ENCODE data around the gene CALCR. TPM values are rescaled to one million over a fixed set of nuclear protein-coding genes. Genes with fewer than 3 reads are reported as not detected.

The CALCR gene
- total RNA-seq, 1 donor from 2014 or later, result not detected

- H3K36me3 Mint-ChIP-seq (ENCODE audit: low read depth), result no peaks in the 10 kb centered on the region
- H3K4me1 Mint-ChIP-seq (ENCODE audit: low read depth), result no peaks in the 10 kb centered on the region
- H3K27ac Mint-ChIP-seq, result no peak overlapping the region
- H3K27me3 Mint-ChIP-seq (ENCODE audit: insufficient read depth), result no peaks in the 10 kb centered on the region
- intact Hi-C loops (cut with micrococcal nuclease), result no loop called here
- H3K9me3 Mint-ChIP-seq, result no peaks in the 10 kb centered on the region
- no peak for DNase-seq (ENCODE audit: low spot score)
- H3K4me3 Mint-ChIP-seq, result no peak overlapping the region
Measured at GRCh38 chr7:93471456-93471855, 103.1 kb downstream of the CALCR start.

- H3K27ac Mint-ChIP-seq, result no peak overlapping the region
- H3K36me3 Mint-ChIP-seq (ENCODE audit: low read depth), result no peaks in the 10 kb centered on the region
- intact Hi-C loops (cut with micrococcal nuclease), result no loop called here
- peaks cover 4% of the 10 kb centered on the region for H3K27me3 Mint-ChIP-seq (ENCODE audit: insufficient read depth)
- H3K9me3 Mint-ChIP-seq, result no peaks in the 10 kb centered on the region
- H3K4me3 Mint-ChIP-seq, result no peak overlapping the region
- no peak for DNase-seq (ENCODE audit: low spot score)
- H3K4me1 Mint-ChIP-seq (ENCODE audit: low read depth), result no peaks in the 10 kb centered on the region
Measured at GRCh38 chr7:93463764-93464163, 110.8 kb downstream of the CALCR start.

- H3K27me3 Mint-ChIP-seq (ENCODE audit: insufficient read depth), result peaks cover 4% of the 10 kb centered on the region
- no peak overlapping the region for H3K27ac Mint-ChIP-seq
- no peak for DNase-seq (ENCODE audit: low spot score)
- H3K4me3 Mint-ChIP-seq, result no peak overlapping the region
- intact Hi-C loops (cut with micrococcal nuclease), result no loop called here
- H3K9me3 Mint-ChIP-seq, result no peaks in the 10 kb centered on the region
- H3K4me1 Mint-ChIP-seq (ENCODE audit: low read depth), result no peaks in the 10 kb centered on the region
- H3K36me3 Mint-ChIP-seq (ENCODE audit: low read depth), result no peaks in the 10 kb centered on the region
Measured at GRCh38 chr7:93461350-93461749, 113.2 kb downstream of the CALCR start.

GRCh38 chr7:93453262-93453661 is 121.3 kb downstream of the CALCR start:
- no peaks in the 10 kb centered on the region for H3K36me3 Mint-ChIP-seq (ENCODE audit: low read depth)
- H3K4me1 Mint-ChIP-seq (ENCODE audit: low read depth), result no peaks in the 10 kb centered on the region
- H3K27me3 Mint-ChIP-seq (ENCODE audit: insufficient read depth), result peaks cover 6% of the 10 kb centered on the region
- intact Hi-C loops (cut with micrococcal nuclease), result no loop called here
- no peak for DNase-seq (ENCODE audit: low spot score)
- H3K4me3 Mint-ChIP-seq, result no peak overlapping the region
- H3K9me3 Mint-ChIP-seq, result no peaks in the 10 kb centered on the region
- no peak overlapping the region for H3K27ac Mint-ChIP-seq

- Mint-ChIP-seq H3K27me3 (ENCODE audit: insufficient read depth) (peaks cover 6% of the 10 kb centered on the region), H3K4me1 (ENCODE audit: low read depth) (no peaks in the 10 kb centered on the region), H3K27ac (no peak overlapping the region), H3K9me3 (no peaks in the 10 kb centered on the region), H3K36me3 (ENCODE audit: low read depth) (no peaks in the 10 kb centered on the region), H3K4me3 (no peak overlapping the region)
- no peak for DNase-seq (ENCODE audit: low spot score)
- intact Hi-C loops (cut with micrococcal nuclease), result loop anchor here (10.0 kb wide), 1 partner anchor 107 kb away; no protein-coding TSS in a partner anchor
Measured at GRCh38 chr7:93448176-93448575, 126.3 kb downstream of the CALCR start.

- no peak overlapping the region for H3K4me3 Mint-ChIP-seq
- no peak overlapping the region for H3K27ac Mint-ChIP-seq
- H3K9me3 Mint-ChIP-seq, result no peaks in the 10 kb centered on the region
- intact Hi-C loops (cut with micrococcal nuclease), result loop anchor here (10.0 kb wide), 1 partner anchor 107 kb away; no protein-coding TSS in a partner anchor
- no peak for DNase-seq (ENCODE audit: low spot score)
- H3K36me3 Mint-ChIP-seq (ENCODE audit: low read depth), result no peaks in the 10 kb centered on the region
- peaks cover 3% of the 10 kb centered on the region for H3K27me3 Mint-ChIP-seq (ENCODE audit: insufficient read depth)
- H3K4me1 Mint-ChIP-seq (ENCODE audit: low read depth), result no peaks in the 10 kb centered on the region
Measured at GRCh38 chr7:93447509-93447908, 127.0 kb downstream of the CALCR start.

- Mint-ChIP-seq H3K27me3 (ENCODE audit: insufficient read depth) (peaks cover 2% of the 10 kb centered on the region), H3K9me3 (no peaks in the 10 kb centered on the region), H3K4me3 (no peak overlapping the region), H3K4me1 (ENCODE audit: low read depth) (no peaks in the 10 kb centered on the region), H3K36me3 (ENCODE audit: low read depth) (no peaks in the 10 kb centered on the region), H3K27ac (no peak overlapping the region)
- intact Hi-C loops (cut with micrococcal nuclease), result loop anchor here (2.0 to 10.0 kb wide), 3 partner anchors 112 to 952 kb away; partner anchors contain the start of gene COL1A2
- peak; percentile 1 for DNase-seq (ENCODE audit: low spot score)
Measured at GRCh38 chr7:93442478-93443224, 131.9 kb downstream of the CALCR start.

GRCh38 chr7:93435791-93436190 is 138.7 kb downstream of the CALCR start:
- H3K4me3 Mint-ChIP-seq, result no peak overlapping the region
- intact Hi-C loops (cut with micrococcal nuclease), result no loop called here
- no peaks in the 10 kb centered on the region for H3K27me3 Mint-ChIP-seq (ENCODE audit: insufficient read depth)
- no peaks in the 10 kb centered on the region for H3K36me3 Mint-ChIP-seq (ENCODE audit: low read depth)
- DNase-seq (ENCODE audit: low spot score), result no peak
- H3K4me1 Mint-ChIP-seq (ENCODE audit: low read depth), result no peaks in the 10 kb centered on the region
- H3K27ac Mint-ChIP-seq, result no peak overlapping the region
- H3K9me3 Mint-ChIP-seq, result no peaks in the 10 kb centered on the region

GRCh38 chr7:93432130-93432529 is 142.4 kb downstream of the CALCR start:
- DNase-seq (ENCODE audit: low spot score), result no peak
- H3K9me3 Mint-ChIP-seq, result no peaks in the 10 kb centered on the region
- intact Hi-C loops (cut with micrococcal nuclease), result no loop called here
- H3K4me1 Mint-ChIP-seq (ENCODE audit: low read depth), result no peaks in the 10 kb centered on the region
- no peak overlapping the region for H3K4me3 Mint-ChIP-seq
- H3K27me3 Mint-ChIP-seq (ENCODE audit: insufficient read depth), result no peaks in the 10 kb centered on the region
- H3K27ac Mint-ChIP-seq, result no peak overlapping the region
- no peaks in the 10 kb centered on the region for H3K36me3 Mint-ChIP-seq (ENCODE audit: low read depth)

- DNase-seq (ENCODE audit: low spot score), result no peak
- Mint-ChIP-seq H3K4me3 (no peak overlapping the region), H3K9me3 (no peaks in the 10 kb centered on the region), H3K27me3 (ENCODE audit: insufficient read depth) (no peaks in the 10 kb centered on the region), H3K36me3 (ENCODE audit: low read depth) (no peaks in the 10 kb centered on the region), H3K4me1 (ENCODE audit: low read depth) (no peaks in the 10 kb centered on the region), H3K27ac (no peak overlapping the region)
- intact Hi-C loops (cut with micrococcal nuclease), result no loop called here
Measured at GRCh38 chr7:93430917-93431588, 143.5 kb downstream of the CALCR start.

GRCh38 chr7:93429563-93429962 is 145.0 kb downstream of the CALCR start:
- DNase-seq (ENCODE audit: low spot score), result no peak
- Mint-ChIP-seq H3K9me3 (no peaks in the 10 kb centered on the region), H3K27ac (no peak overlapping the region), H3K4me1 (ENCODE audit: low read depth) (no peaks in the 10 kb centered on the region), H3K4me3 (no peak overlapping the region), H3K27me3 (ENCODE audit: insufficient read depth) (no peaks in the 10 kb centered on the region), H3K36me3 (ENCODE audit: low read depth) (no peaks in the 10 kb centered on the region)
- intact Hi-C loops (cut with micrococcal nuclease), result no loop called here

- Mint-ChIP-seq H3K4me3 (no peak overlapping the region), H3K4me1 (ENCODE audit: low read depth) (no peaks in the 10 kb centered on the region), H3K36me3 (ENCODE audit: low read depth) (no peaks in the 10 kb centered on the region), H3K27me3 (ENCODE audit: insufficient read depth) (peaks cover 3% of the 10 kb centered on the region), H3K9me3 (no peaks in the 10 kb centered on the region), H3K27ac (no peak overlapping the region)
- intact Hi-C loops (cut with micrococcal nuclease), result no loop called here
- DNase-seq (ENCODE audit: low spot score), result no peak
Measured at GRCh38 chr7:93427107-93427506, 147.4 kb downstream of the CALCR start.

- Mint-ChIP-seq H3K27me3 (ENCODE audit: insufficient read depth) (peaks cover 5% of the 10 kb centered on the region), H3K36me3 (ENCODE audit: low read depth) (no peaks in the 10 kb centered on the region), H3K4me1 (ENCODE audit: low read depth) (no peaks in the 10 kb centered on the region), H3K9me3 (no peaks in the 10 kb centered on the region), H3K27ac (no peak overlapping the region), H3K4me3 (no peak overlapping the region)
- DNase-seq (ENCODE audit: low spot score), result no peak
- intact Hi-C loops (cut with micrococcal nuclease), result no loop called here
Measured at GRCh38 chr7:93426155-93426696, 148.3 kb downstream of the CALCR start.

Data from activated T-helper 1 cell treated with anti-CD3 and anti-CD28 coated beads, Interleukin-12 subunit alpha, Interleukin-12 subunit beta, Interleukin-2, Interleukin-4 antibody, amounts not matched to agents 30 ng/mL and 10 ng/mL and 1 ng/mL, durations not matched to agents 14 hours and 24 hours and 36 hours (primary cell).